ENCODE results near the gene PLIN1.

The PLIN1 gene

DNA sequence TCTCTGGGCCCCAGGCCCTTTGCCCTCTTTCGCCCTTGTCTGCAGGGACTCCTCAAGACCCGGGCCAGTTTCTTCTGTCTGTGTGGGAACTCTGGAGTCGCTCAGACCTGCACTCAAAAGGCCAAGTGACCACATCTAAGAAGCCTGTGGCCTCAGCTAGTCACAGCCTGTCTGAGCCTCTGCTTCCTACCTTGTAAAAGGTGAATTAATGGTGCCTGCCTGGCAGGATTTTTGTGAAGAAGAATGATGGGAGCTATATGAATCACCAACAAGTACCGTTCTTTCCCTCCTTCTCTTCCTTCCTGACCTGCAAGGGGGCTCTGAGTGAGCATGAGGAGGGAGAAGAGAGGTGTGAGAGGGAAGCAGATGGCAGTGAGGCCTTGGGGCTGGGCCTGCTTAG, 7.5 kb downstream of the PLIN1 start:
- no peak for DNase-seq

- DNase-seq: no peak
These were observed 8.1 kb downstream of the PLIN1 start for GRCh38 chr15:89670971-89671560.

- DNase-seq: no peak
These were observed 9.2 kb downstream of the PLIN1 start for GRCh38 chr15:89669941-89670340.

DNA sequence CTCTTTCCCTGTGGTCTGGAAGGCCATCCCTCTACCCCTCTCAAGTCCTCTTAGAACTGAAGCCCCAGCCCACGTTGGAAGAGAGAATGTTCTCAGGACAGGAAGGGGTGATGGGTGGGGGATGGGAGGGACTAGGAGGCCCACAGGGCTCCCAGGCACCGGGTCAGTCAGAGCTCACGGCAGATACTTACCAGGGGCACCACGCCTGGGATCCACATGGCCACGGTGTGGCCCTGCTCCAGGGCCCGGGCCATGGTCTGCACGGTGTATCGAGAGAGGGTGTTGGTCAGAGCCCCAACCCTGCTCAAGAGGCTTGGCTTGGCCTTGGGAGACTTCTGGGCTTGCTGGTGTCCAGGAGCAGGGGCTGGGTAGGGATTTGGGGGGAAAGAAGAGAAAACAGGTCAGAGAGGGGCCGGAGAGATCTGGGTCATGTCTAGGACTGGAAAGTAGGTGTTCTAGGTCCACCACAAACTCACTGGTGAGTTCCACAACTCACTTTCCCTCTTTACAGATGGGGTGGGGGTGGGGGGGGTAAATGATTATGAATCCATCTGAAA, 9.8 kb downstream of the PLIN1 start:
- DNase-seq: no peak

DNA sequence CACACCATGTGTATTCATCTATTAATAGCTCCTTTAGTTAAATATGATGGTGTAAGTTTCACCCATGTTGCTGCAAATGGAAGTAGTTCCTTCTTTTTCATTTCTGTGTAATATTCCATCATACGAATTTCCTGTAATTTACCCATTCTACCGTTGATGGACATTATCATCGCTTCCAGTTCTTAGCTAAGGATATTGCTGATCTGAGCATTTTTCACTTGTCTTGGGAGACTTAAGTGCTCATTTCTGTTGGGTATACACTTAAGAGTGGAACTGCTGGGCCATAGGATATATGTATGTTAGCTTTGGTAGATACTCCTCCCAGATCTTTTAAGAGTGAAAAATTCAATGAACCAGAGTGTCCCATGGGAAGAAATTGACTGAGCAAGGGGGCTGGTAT, 11.0 kb downstream of the PLIN1 start:
- DNase-seq: no peak

GRCh38 chr15:89667706-89667960, 11.5 kb downstream of the PLIN1 start:
- DNase-seq: no peak

GRCh38 chr15:89666858-89667705, 12.1 kb downstream of the PLIN1 start:
- no peak for DNase-seq

- DNase-seq: no peak
These were observed 12.8 kb downstream of the PLIN1 start for GRCh38 chr15:89666184-89666857.

- DNase-seq: peak; percentile 20
These were observed 13.6 kb downstream of the PLIN1 start for GRCh38 chr15:89665449-89666181.

GRCh38 chr15:89664441-89665350, 14.5 kb downstream of the PLIN1 start:
- DNase-seq: peak; percentile 80

DNA sequence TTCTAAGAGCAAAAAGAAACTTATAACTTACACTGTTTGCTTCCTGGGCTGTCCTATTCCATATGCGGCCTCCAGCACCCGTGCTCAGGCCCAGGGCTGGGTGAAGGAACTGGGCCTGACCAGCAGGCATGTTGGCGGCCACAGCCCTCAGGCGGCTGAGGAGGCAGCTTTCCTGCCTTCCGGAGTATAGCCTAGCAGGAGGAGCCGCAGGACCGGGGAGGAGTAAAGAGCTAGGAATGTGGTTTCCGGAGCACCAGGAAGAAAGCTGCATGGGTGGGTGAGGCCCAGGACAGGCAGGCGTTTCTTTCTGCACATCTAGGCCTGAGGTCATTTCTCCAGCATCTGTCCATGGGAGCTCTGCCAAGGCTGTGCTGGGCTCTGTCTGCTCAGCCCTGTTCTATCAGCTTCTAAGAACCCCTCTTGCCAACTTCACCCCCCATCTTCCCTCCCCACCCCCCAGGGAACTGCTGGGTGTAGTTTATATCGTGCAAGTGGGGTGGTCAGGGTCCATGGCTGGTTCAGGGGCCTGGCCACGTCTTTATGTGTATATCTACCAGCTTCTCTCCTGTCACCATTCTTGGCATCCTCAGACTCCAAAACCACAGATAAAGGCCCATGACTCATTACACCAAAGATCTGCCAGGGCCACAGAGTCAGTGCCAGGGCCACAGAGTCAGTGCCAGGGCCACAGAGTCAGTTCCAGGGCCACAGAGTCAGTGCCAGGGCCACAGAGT, 16.1 kb downstream of the PLIN1 start:
- no peak for DNase-seq

DNA sequence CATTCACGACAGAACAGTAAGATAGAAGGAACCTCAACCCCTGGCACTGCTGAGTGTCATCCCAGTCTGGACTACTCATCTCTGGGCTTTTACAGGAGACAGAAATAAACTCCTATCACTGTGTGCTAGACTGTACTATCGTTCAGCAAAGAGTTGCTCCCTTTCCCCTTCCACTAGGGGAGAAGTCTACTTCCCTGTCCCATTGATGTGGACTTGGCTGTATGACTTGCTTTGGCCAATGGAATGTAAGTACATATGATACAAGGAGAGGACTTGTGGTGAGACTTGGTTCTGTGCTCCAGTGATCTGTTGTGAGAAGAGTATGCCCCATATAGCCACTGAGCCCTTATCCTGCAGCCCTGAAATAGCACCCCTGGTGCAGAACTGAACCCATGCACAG, 18.6 kb downstream of the PLIN1 start:
- DNase-seq: no peak

DNA sequence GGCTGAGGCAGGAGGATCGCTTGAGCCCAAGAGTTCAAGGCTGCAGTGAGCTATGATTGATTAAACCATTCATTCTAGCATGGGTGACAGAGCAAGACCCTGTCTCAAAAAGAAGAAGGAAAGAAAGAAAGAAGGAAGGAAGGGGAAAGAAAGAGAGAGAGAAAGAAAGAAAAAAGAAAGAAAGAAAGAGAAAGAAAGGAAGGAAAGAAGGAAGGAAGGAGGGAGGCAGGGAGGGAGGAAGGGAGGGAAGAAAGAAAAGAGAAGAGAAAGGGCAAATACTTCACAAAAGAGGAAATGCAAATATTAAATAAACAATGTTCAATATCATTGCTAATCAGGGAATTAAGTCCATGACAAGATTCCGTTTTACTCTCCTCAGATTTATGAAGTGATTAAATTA, 19.9 kb downstream of the PLIN1 start:
- no peak for DNase-seq

GRCh38 chr15:89657686-89658200, 21.4 kb downstream of the PLIN1 start:
- no peak for DNase-seq

DNA sequence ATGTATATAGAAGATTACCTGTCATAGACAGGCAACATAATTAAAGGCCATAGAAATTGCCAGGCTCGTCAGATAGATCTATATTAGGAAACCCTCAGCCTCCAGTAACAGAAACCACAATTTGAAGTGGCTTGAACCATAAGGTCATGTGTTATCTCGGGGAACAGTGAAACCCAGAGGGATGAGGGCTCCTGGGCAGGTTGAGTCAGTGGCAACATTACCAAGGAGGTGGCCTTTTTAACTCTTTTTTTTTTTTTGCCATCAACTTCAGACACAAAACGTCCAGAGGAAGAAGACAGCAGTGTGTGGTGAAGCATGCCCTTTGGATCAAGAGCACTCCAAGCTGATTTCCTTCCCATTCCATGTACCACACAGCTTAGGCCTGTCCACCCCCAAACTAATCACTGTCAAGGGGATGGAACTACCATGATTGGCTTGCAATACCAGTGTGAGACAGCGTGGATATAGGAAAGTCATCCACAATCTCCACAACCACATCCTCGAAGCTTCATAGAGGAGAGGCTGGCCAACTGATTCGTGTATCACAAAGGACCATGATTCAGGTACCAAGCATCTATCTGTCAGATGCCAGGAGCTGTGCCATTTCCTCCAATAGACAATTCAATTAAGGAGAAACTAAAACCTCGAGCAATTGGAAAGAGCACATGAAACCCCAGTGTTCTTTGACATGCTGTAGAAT, 22.9 kb downstream of the PLIN1 start:
- DNase-seq: no peak

- peak; percentile 52 for DNase-seq
These were observed 24.0 kb downstream of the PLIN1 start, which contains the start of gene KIF7 for GRCh38 chr15:89654847-89655805. Gene KIF7, minus strand, starts transcription at chr15:89655467. Its CDS starts 2,537 bp downstream, at chr15:89652930.

GRCh38 chr15:89654301-89654761, 24.8 kb downstream of the PLIN1 start:
- no peak for DNase-seq

DNA sequence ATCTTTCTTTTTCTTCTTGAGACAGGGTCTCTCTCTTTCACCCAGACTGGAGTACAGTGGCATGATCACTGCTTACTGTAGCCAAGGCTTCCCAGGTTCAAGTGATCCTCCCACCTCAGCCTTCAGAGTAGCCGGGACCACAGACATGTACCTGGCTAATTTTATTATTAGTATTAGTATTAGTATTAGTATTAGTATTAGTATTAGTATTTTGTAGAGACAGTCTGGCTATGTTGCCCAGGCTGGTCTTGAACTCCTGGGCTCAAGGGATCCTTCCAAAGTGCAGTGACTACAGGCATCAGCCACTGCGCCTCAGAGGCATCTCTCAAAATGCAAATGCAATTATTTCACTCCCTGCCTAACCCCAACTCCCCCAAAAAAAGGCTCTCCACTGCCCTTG, 25.6 kb downstream of the PLIN1 start:
- DNase-seq: no peak

DNA sequence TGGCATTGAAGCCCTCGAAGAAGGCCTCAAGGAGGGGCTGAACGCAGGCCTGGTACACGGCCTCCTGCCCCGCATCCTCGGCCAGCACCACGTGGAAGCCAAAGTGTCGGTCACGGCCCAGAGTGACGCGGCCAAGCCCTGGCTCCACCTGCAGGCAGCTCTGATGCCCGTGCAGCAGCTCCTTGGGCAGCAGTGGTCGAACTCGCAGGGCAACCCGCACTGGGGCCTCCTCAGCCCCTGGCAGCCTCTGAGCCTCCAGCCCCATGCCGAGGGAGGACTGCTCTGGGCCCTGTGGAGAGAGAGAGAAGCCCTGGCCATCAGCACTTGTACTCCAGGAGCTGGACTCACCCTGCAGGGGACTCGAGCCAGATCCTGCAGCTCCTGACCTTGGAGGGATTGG, 26.5 kb downstream of the PLIN1 start:
- no peak for DNase-seq

All from NCI-H345 (cell line).